HG03097 (cell line): ENCODE measurements around the gene MIGA2.
"Not testable (repeated sequence)": the region's sequence is repeated elsewhere in the genome, so short reads cannot be mapped to it uniquely, and the experiment has no call there.

Experiments used
- ATAC-seq: cut with Tn5 transposase; IDR thresholded peaks from one replicate; pipeline ENCODE4 v1.9.1; 2021; ENCODE audit not compliant: unreplicated experiment, low FRiP score

Gene MIGA2

GRCh38 chr9:129036241-129036922 lies at the start of gene MIGA2:
TSS of gene MIGA2 (plus strand) at chr9:129036626. CDS start at chr9:129040595, 3,969 bp downstream.
- ATAC-seq = peak; percentile 95

- ATAC-seq = no peak
These were observed 49.8 kb upstream of the MIGA2 start for GRCh38 chr9:128986671-128987070.

- ATAC-seq = no peak
These were observed 48.6 kb upstream of the MIGA2 start for GRCh38 chr9:128987805-128988204.

GRCh38 chr9:128992995-128993394 lies 43.4 kb upstream of the MIGA2 start:
- no peak for ATAC-seq

- no peak for ATAC-seq
These were observed 40.6 kb upstream of the MIGA2 start for GRCh38 chr9:128995791-128996190.

- ATAC-seq = no peak
These were observed 38.0 kb upstream of the MIGA2 start for GRCh38 chr9:128998462-128998861.

- ATAC-seq = no peak
These were observed 36.7 kb upstream of the MIGA2 start for GRCh38 chr9:128999581-129000206.

GRCh38 chr9:129001504-129002325 lies 34.7 kb upstream of the MIGA2 start:
- no peak for ATAC-seq

GRCh38 chr9:129002992-129003391 lies 33.4 kb upstream of the MIGA2 start:
- no peak for ATAC-seq

GRCh38 chr9:129004173-129004572 lies 32.3 kb upstream of the MIGA2 start:
- not testable (repeated sequence) for ATAC-seq

- ATAC-seq = no peak
These were observed 31.0 kb upstream of the MIGA2 start for GRCh38 chr9:129005336-129005997.

- ATAC-seq = no peak
These were observed 29.9 kb upstream of the MIGA2 start for GRCh38 chr9:129006328-129007034.

- ATAC-seq = no peak
These were observed 29.2 kb upstream of the MIGA2 start for GRCh38 chr9:129007035-129007765.

GRCh38 chr9:129007766-129008468 lies 28.5 kb upstream of the MIGA2 start:
- ATAC-seq = no peak

GRCh38 chr9:129008469-129008965 lies 27.9 kb upstream of the MIGA2 start:
- ATAC-seq = no peak

- ATAC-seq = no peak
These were observed 27.3 kb upstream of the MIGA2 start for GRCh38 chr9:129008986-129009583.

GRCh38 chr9:129009584-129010141 lies 26.8 kb upstream of the MIGA2 start:
- ATAC-seq = no peak
